Measurements from ENCODE around the gene NACAD. TPM values are rescaled to one million over a fixed set of nuclear protein-coding genes. Genes with fewer than 3 reads are reported as not detected.

NACAD gene, protein sequence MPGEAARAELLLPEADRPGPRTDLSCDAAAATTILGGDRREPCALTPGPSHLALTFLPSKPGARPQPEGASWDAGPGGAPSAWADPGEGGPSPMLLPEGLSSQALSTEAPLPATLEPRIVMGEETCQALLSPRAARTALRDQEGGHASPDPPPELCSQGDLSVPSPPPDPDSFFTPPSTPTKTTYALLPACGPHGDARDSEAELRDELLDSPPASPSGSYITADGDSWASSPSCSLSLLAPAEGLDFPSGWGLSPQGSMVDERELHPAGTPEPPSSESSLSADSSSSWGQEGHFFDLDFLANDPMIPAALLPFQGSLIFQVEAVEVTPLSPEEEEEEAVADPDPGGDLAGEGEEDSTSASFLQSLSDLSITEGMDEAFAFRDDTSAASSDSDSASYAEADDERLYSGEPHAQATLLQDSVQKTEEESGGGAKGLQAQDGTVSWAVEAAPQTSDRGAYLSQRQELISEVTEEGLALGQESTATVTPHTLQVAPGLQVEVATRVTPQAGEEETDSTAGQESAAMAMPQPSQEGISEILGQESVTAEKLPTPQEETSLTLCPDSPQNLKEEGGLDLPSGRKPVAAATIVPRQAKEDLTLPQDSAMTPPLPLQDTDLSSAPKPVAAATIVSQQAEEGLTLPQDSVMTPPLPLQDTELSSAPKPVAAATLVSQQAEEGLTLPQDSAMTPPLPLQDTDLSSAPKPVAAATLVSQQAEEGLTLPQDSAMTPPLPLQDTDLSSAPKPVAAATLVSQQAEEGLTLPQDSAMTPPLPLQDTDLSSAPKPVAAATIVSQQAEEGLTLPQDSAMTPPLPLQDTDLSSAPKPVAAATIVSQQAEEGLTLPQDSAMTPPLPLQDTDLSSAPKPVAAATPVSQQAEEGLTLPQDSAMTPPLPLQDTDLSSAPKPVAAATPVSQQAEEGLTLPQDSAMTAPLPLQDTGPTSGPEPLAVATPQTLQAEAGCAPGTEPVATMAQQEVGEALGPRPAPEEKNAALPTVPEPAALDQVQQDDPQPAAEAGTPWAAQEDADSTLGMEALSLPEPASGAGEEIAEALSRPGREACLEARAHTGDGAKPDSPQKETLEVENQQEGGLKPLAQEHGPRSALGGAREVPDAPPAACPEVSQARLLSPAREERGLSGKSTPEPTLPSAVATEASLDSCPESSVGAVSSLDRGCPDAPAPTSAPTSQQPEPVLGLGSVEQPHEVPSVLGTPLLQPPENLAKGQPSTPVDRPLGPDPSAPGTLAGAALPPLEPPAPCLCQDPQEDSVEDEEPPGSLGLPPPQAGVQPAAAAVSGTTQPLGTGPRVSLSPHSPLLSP (N-terminal part only)
- 0.90 and 1.0 TPM in 2 replicates for total RNA-seq (2022)
- percentile 14 among the genes with signal in this experiment for Bru-seq, nascent RNA
- percentile 20 among the genes with signal in this experiment for BruChase-seq, experiment 1, labeled RNA remaining after a 6-hour chase
- percentile 25 among the genes with signal in this experiment for BruChase-seq, experiment 2, labeled RNA remaining after a 2-hour chase
- long read RNA-seq: 0 reads

DNA sequence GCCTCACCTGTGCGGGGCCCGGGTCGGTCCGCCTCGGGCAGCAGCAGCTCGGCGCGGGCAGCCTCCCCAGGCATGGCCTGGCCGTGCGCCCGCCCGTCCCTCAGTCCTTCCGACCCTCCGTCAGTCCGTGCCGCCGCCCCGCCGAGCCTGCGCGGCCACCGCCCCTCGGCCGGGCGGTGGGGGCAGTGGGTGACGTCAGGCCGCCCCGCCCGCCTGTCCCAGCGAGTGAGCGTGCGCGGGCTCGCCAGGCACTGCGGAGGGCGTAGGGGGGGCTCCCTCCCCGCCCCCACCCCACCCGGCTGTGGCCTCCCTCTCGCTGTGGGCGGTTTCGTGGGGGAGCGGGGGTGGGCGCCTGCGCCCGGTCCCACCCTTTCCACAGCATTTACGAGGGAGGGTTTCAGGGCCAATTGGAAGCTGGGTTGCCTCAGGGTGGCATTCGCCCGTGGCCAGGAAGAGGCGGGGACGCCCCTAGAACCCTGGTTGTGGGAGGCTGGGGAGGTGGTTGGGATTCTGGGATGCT is at the start of gene NACAD:
NACAD (minus strand) TSS at position 149 of the 520 bp plus-strand sequence; CDS start at position 74, 75 bp downstream.
- Mint-ChIP-seq H3K36me3 (ENCODE audit: insufficient read depth, unreplicated experiment) (peaks cover 15% of the 10 kb centered on the region), H3K27ac (ENCODE audit: unreplicated experiment) (peak within 1 kb of the TSS; percentile 38), H3K4me3 (ENCODE audit: low read depth, unreplicated experiment) (peak within 1 kb of the TSS; percentile 58), H3K9me3 (ENCODE audit: low read depth, unreplicated experiment) (no peaks in the 10 kb centered on the region), H3K4me1 (ENCODE audit: low read depth, unreplicated experiment) (peaks cover 9% of the 10 kb centered on the region), H3K27me3 (ENCODE audit: unreplicated experiment) (peaks cover 70% of the 10 kb centered on the region)
- BruUV-seq (replicated peaks): no TSS peak
- CTCF ChIA-PET: interaction anchor here (0.6 to 0.7 kb wide), 2 partner anchors 31 to 161 kb away, joined by 3 to 4 read pairs; no protein-coding TSS in a partner anchor
- no peak for DNase-seq
- intact Hi-C loops (cut with micrococcal nuclease; ENCODE audit: unreplicated experiment): no loop called here
- TF ChIP-seq, protein P1, sequence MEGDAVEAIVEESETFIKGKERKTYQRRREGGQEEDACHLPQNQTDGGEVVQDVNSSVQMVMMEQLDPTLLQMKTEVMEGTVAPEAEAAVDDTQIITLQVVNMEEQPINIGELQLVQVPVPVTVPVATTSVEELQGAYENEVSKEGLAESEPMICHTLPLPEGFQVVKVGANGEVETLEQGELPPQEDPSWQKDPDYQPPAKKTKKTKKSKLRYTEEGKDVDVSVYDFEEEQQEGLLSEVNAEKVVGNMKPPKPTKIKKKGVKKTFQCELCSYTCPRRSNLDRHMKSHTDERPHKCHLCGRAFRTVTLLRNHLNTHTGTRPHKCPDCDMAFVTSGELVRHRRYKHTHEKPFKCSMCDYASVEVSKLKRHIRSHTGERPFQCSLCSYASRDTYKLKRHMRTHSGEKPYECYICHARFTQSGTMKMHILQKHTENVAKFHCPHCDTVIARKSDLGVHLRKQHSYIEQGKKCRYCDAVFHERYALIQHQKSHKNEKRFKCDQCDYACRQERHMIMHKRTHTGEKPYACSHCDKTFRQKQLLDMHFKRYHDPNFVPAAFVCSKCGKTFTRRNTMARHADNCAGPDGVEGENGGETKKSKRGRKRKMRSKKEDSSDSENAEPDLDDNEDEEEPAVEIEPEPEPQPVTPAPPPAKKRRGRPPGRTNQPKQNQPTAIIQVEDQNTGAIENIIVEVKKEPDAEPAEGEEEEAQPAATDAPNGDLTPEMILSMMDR (IDR thresholded peaks at IDR 0.05; ENCODE audit: unreplicated experiment): no peak

DNA sequence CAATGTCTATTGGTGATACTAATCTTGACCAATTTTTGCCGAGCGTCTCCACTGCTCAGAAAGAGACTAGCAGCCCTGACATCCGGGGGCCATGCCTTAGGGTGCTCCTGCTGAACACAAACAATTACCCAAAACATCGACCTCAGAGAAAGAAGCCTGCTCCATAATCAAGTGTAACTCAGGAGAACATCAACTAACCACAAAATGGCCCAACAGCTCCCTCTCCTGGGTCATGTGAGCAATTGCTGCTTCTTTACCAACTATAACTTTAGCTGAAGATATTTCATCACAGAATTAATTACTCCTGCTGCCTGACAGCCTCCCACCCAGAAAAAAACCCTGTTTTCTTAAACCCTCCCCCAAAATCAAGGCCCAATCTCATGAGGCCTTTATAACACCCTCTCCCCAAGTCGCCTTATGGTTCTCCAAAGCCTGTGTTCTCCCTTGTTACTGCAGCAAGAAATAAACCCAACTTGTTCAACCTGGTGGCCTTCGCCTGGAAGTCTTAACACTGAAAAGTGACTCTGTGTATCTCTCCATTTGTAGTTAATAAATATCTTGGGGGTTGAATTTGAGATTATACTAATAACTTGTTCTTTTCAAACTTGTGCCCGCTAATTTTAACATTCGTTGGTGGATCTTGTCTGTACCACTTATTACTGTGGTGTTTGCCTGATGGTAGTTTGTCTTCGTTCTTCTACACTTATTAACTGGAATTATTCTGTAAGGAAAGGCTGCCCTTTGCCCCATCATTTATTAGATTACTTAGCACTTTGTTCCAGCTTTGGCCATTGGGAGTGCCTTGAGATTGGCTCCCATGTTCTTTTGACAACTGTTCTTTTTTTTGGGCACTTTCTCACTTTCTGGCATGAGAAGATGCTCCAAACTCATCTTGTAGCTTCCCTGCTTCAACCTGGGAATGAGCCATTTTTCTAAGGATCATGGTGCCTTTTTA is 47.6 kb upstream of the NACAD start:
- no peak overlapping the region for H3K4me3 Mint-ChIP-seq (ENCODE audit: low read depth, unreplicated experiment)
- no TSS peak for BruUV-seq (replicated peaks)
- CTCF ChIA-PET: interaction anchor here (0.6 to 2.4 kb wide), 16 partner anchors 11 to 563 kb away, joined by 3 to 47 read pairs (median 3); partner anchors contain the start of genes DDX56, H2AZ2 and PURB
- TF ChIP-seq, protein P1 (IDR thresholded peaks at IDR 0.05; ENCODE audit: unreplicated experiment): peak; percentile 91
- intact Hi-C loops (cut with micrococcal nuclease; ENCODE audit: unreplicated experiment): loop anchor here (1.0 to 2.0 kb wide), 4 partner anchors 58 to 548 kb away; no protein-coding TSS in a partner anchor
- no peak overlapping the region for H3K27ac Mint-ChIP-seq (ENCODE audit: unreplicated experiment)
- no peaks in the 10 kb centered on the region for H3K9me3 Mint-ChIP-seq (ENCODE audit: low read depth, unreplicated experiment)
- H3K4me1 Mint-ChIP-seq (ENCODE audit: low read depth, unreplicated experiment): peaks cover 7% of the 10 kb centered on the region
- no peaks in the 10 kb centered on the region for H3K36me3 Mint-ChIP-seq (ENCODE audit: insufficient read depth, unreplicated experiment)
- DNase-seq: peak; percentile 78
- peaks cover 66% of the 10 kb centered on the region for H3K27me3 Mint-ChIP-seq (ENCODE audit: unreplicated experiment)

DNA sequence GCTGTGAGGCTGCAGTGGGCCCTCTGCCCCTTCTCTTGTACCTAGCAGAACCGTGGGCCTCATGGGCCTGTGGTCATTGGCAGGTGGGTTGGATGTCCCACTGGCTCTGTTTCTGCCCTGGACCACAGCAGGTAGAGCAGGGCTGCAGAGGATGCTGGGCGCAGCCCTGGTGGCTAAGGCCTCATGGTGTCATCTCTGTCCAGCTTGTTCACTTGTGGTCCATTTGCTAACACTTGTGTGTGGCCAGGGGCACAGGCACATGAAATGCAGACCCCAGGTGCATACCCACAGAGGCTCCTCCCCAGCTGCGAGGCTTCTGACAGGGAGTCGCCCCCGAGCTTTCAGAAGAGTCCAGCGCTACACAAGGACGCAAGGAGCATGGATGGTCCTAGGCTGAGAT is 45.1 kb upstream of the NACAD start:
- no TSS peak for BruUV-seq (replicated peaks)
- Mint-ChIP-seq H3K4me1 (ENCODE audit: low read depth, unreplicated experiment) (peaks cover 7% of the 10 kb centered on the region), H3K27me3 (ENCODE audit: unreplicated experiment) (peaks cover 70% of the 10 kb centered on the region), H3K36me3 (ENCODE audit: insufficient read depth, unreplicated experiment) (no peaks in the 10 kb centered on the region), H3K9me3 (ENCODE audit: low read depth, unreplicated experiment) (no peaks in the 10 kb centered on the region), H3K27ac (ENCODE audit: unreplicated experiment) (no peak overlapping the region), H3K4me3 (ENCODE audit: low read depth, unreplicated experiment) (no peak overlapping the region)
- no peak for DNase-seq
- TF ChIP-seq, protein P1 (IDR thresholded peaks at IDR 0.05; ENCODE audit: unreplicated experiment): no peak
- intact Hi-C loops (cut with micrococcal nuclease; ENCODE audit: unreplicated experiment): no loop called here
- CTCF ChIA-PET: interaction anchor here (1.3 kb wide), 1 partner anchor 160 kb away, joined by 3 read pairs; no protein-coding TSS in a partner anchor
